Thyroid gland (tissue), 4 donors: Measurements from ENCODE around the gene CCDC86.

Source experiments
- CTCF ChIP-seq, 6 experiments: fragments of 200-600 bp in 3 of 6; fragments of 450-650 bp in 3 of 6; sonication (generic) in 3 of 6; IDR thresholded peaks; one replicate each; pipeline ENCODE4 v1.5.1; 2016 to 2019; ENCODE audit warnings: antibody characterized with exemption in 6 of 6, mild to moderate bottlenecking in 2 of 6, inconsistent platforms in 1 of 6, moderate library complexity in 1 of 6
- POLR2A ChIP-seq, 2 donors: fragments of 450-650 bp; IDR thresholded peaks; one replicate each; pipeline ENCODE4 v1.6.1; 2017; ENCODE audit warnings: antibody characterized with exemption in 2 of 2, mild to moderate bottlenecking in 2 of 2, moderate library complexity in 1 of 2

GRCh38 chr11:60872961-60873524 is 31.1 kb downstream of the CCDC86 start:
- no peak for TF ChIP-seq CTCF (IDR thresholded peaks at IDR 0.05)
- TF ChIP-seq POLR2A (IDR thresholded peaks at IDR 0.05): no peak
